Stimulated activated CD4-positive, alpha-beta T cell treated with anti-CD3 and anti-CD28 coated beads, Interleukin-2, amount 100 ng/mL, for 24 hours (primary cell): ENCODE measurements around the gene TNFRSF12A.

Source experiments
- DNase-seq, 2 donors: peaks; one replicate each; pipeline ENCODE4 v3.0.0-alpha.2; 2020

The TNFRSF12A gene

GRCh38 chr16:3027489-3027795 lies 7.3 kb downstream of the TNFRSF12A start:
- DNase-seq, result no peak

GRCh38 chr16:3027983-3028715 lies 8.0 kb downstream of the TNFRSF12A start:
- DNase-seq, result peak; percentile 89 to 93

- no peak for DNase-seq
Observed at GRCh38 chr16:3028716-3029319, 8.7 kb downstream of the TNFRSF12A start.

GRCh38 chr16:3029491-3030221 lies 9.5 kb downstream of the TNFRSF12A start:
- peak; percentile 39 to 68 for DNase-seq

- DNase-seq, result no peak
Observed at GRCh38 chr16:3030222-3031212, 10.3 kb downstream of the TNFRSF12A start.

- no peak for DNase-seq
Observed at GRCh38 chr16:3032624-3033023, 12.5 kb downstream of the TNFRSF12A start.

GRCh38 chr16:3035289-3035971 lies 15.3 kb downstream of the TNFRSF12A start:
- no peak for DNase-seq

- DNase-seq, result no peak
Observed at GRCh38 chr16:3035972-3036725, 16.0 kb downstream of the TNFRSF12A start.

GRCh38 chr16:3036726-3037315 lies 16.7 kb downstream of the TNFRSF12A start, which contains the start of gene BICDL2:
BICDL2 (minus strand) TSS chr16:3036944; CDS start chr16:3035496, 1,448 bp downstream.
- DNase-seq, result no peak

- no peak for DNase-seq
Observed at GRCh38 chr16:3038256-3038655, 18.1 kb downstream of the TNFRSF12A start.

GRCh38 chr16:3038896-3039295 lies 18.7 kb downstream of the TNFRSF12A start:
- DNase-seq, result no peak

- no peak for DNase-seq
Observed at GRCh38 chr16:3042376-3042775, 22.2 kb downstream of the TNFRSF12A start.

- DNase-seq, result no peak
Observed at GRCh38 chr16:3044708-3045107, 24.5 kb downstream of the TNFRSF12A start.

GRCh38 chr16:3045758-3046640 lies 25.8 kb downstream of the TNFRSF12A start, which contains the start of gene MMP25:
MMP25 (plus strand) TSS chr16:3046561; CDS start chr16:3046918, 357 bp downstream.
- DNase-seq, result no peak

GRCh38 chr16:3046641-3047386 lies 26.6 kb downstream of the TNFRSF12A start:
- no peak for DNase-seq

- no peak for DNase-seq
Observed at GRCh38 chr16:3047387-3047720, 27.2 kb downstream of the TNFRSF12A start.

- no peak for DNase-seq
Observed at GRCh38 chr16:3049921-3050481, 29.8 kb downstream of the TNFRSF12A start.

GRCh38 chr16:3050487-3050886 lies 30.3 kb downstream of the TNFRSF12A start:
- no peak for DNase-seq

- DNase-seq, result no peak
Observed at GRCh38 chr16:3051009-3051408, 30.8 kb downstream of the TNFRSF12A start.
